GM12878 (cell line): ENCODE data around the gene SPRED3. TPM values are rescaled to one million over a fixed set of nuclear protein-coding genes. Genes with fewer than 3 reads are reported as not detected.

Source experiments
- ATAC-seq: fragments of 200-7000 bp; cut with Tn5 transposase; 3 replicates; pipeline ENCODE4 v1.9.1; 2020; ENCODE audit warnings: mild to moderate bottlenecking, moderate library complexity
- BruUV-seq: library from RNA; stranded (reverse); fragments of 400-500 nt; replicated peaks from 2 replicates; lab custom pipeline; 2021; lab: Mats Ljungman, UMichigan
- CTCF ChIA-PET: fragments of 300-600 bp; sonication (Branson Sonifier 250); formaldehyde crosslinking; extraction: SDS; loops from one replicate; lab custom pipeline; 2021; ENCODE audit warnings: inconsistent platforms; lab: Yijun Ruan, JAX
- POLR2A ChIA-PET: fragments of 350-600 bp; formaldehyde crosslinking; extraction: SDS; loops from one replicate; lab custom pipeline; 2021; ENCODE audit warnings: inconsistent platforms; lab: Charles Lee
- RAD21 ChIA-PET: fragments of 300-600 bp; sonication (Branson Sonifier 250); formaldehyde crosslinking; loops from one replicate; lab custom pipeline; 2023; ENCODE audit warnings: antibody characterized with exemption; ENCODE audit not compliant: unreplicated experiment; lab: Charles Lee
- SMC1A ChIA-PET: fragments of 300-600 bp; sonication (Branson Sonifier 250); formaldehyde crosslinking; loops from one replicate; lab custom pipeline; 2023; ENCODE audit not compliant: unreplicated experiment, uncharacterized antibody; lab: Charles Lee
- DNase-seq: peaks from one replicate; pipeline ENCODE4 v3.0.0-alpha.2; 2011; ENCODE audit warnings: low read depth, low spot score
- FAIRE-seq: peaks from 3 replicates; lab custom pipeline; 2011; peaks lifted over from hg19 to GRCh38; lab: Jason Lieb, UNC
- H2AFZ ChIP-seq: 2 replicates; pipeline ENCODE4 v1.6.0; 2011; ENCODE audit warnings: low read depth, low read length, control low read depth; ENCODE audit not compliant: control insufficient read depth
- H3K27ac ChIP-seq: 2 replicates; pipeline ENCODE4 v1.5.1; 2011; ENCODE audit warnings: control low read depth; ENCODE audit not compliant: control insufficient read depth, insufficient read depth
- H3K27me3 ChIP-seq, 2 experiments: replicated peaks in 1 of 2; 2 replicates each; pipeline versions ENCODE4 v1.6.0 to v1.6.1; 2011; ENCODE audit warnings: low read length in 1 of 2; ENCODE audit not compliant: control insufficient read depth in 2 of 2, insufficient read depth in 2 of 2
- H3K36me3 ChIP-seq, 2 experiments: 2 replicates each; pipeline ENCODE4 v1.5.1; 2011; ENCODE audit warnings: low read length in 1 of 2; ENCODE audit not compliant: control insufficient read depth in 2 of 2, insufficient read depth in 2 of 2
- H3K4me1 ChIP-seq: 2 replicates; pipeline ENCODE4 v1.6.1; 2011; ENCODE audit warnings: mild to moderate bottlenecking, low read length, moderate library complexity, mixed read lengths; ENCODE audit not compliant: control insufficient read depth, insufficient read depth
- H3K4me2 ChIP-seq: 2 replicates; pipeline ENCODE4 v1.6.0; 2011; ENCODE audit warnings: control low read depth; ENCODE audit not compliant: control insufficient read depth, insufficient read depth
- H3K4me3 ChIP-seq: fragments of 200-600 bp; sonication (generic); 2 replicates; pipeline ENCODE4 v1.5.1; 2016
- H3K79me2 ChIP-seq: 2 replicates; pipeline ENCODE4 v1.6.0; 2011; ENCODE audit warnings: low read length; ENCODE audit not compliant: control insufficient read depth, insufficient read depth
- H3K9ac ChIP-seq: 2 replicates; pipeline ENCODE4 v1.8.0; 2011; ENCODE audit warnings: low read length, control low read depth, mixed read lengths; ENCODE audit not compliant: control insufficient read depth, insufficient read depth
- H3K9me3 ChIP-seq: replicated peaks from 3 replicates; pipeline ENCODE4 v1.5.1; 2011; ENCODE audit warnings: mild to moderate bottlenecking, low read length; ENCODE audit not compliant: control insufficient read depth, insufficient read depth
- H4K20me1 ChIP-seq: 2 replicates; pipeline ENCODE4 v1.6.0; 2011; ENCODE audit not compliant: control insufficient read depth, insufficient read depth
- CREM ChIP-seq: IDR thresholded peaks from 2 replicates; pipeline ENCODE4 v1.6.1; 2014; ENCODE audit warnings: antibody characterized with exemption, low read depth
- E2F4 ChIP-seq: IDR thresholded peaks from 2 replicates; pipeline ENCODE4 v1.6.1; 2012; ENCODE audit warnings: low read depth, low read length, improper control_type of control experiment
- JUNB ChIP-seq: IDR thresholded peaks from 2 replicates; pipeline ENCODE4 v1.6.1; 2016; ENCODE audit warnings: antibody characterized with exemption, mild to moderate bottlenecking
- MLLT1 ChIP-seq: fragments of 450-650 bp; IDR thresholded peaks from 2 replicates; pipeline ENCODE4 v1.6.1; 2016; ENCODE audit warnings: mild to moderate bottlenecking
- NBN ChIP-seq: fragments of 450-650 bp; IDR thresholded peaks from 2 replicates; pipeline ENCODE4 v1.6.1; 2016
- RUNX3 ChIP-seq: IDR thresholded peaks from 2 replicates; pipeline ENCODE4 v1.6.1; 2012; ENCODE audit warnings: low read length, inconsistent platforms
- SKIL ChIP-seq: fragments of 450-650 bp; IDR thresholded peaks from 2 replicates; pipeline ENCODE4 v1.6.1; 2017; ENCODE audit warnings: mild to moderate bottlenecking, low read depth, inconsistent platforms; ENCODE audit not compliant: poor library complexity, severe bottlenecking
- ZNF384 ChIP-seq: IDR thresholded peaks from 2 replicates; pipeline ENCODE4 v1.6.1; 2012; ENCODE audit warnings: low read depth, mild to moderate bottlenecking, low read length, improper control_type of control experiment, borderline replicate concordance
- whole genome bisulfite sequencing: methylation state at CpG from one replicate; pipeline ENCODE4 v1.1.6; 2016; ENCODE audit warnings: low lambda C conversion rate; ENCODE audit not compliant: insufficient replicate concordance, insufficient coverage; ENCODE audit errors: missing lambda C conversion rate; 5-methylcytosine and 5-hydroxymethylcytosine counted together
- in situ Hi-C: fragments of 300-500 bp; cut with MboI; formaldehyde crosslinking; loops from 9 replicates; pipeline ENCODE4 v1.14.3; 2018; ENCODE audit warnings: mixed read lengths
- intact Hi-C: fragments of 100-400 bp; cut with micrococcal nuclease; formaldehyde crosslinking; loops from one replicate; pipeline ENCODE4 v1.14.2; 2022; ENCODE audit not compliant: unreplicated experiment
- polyA plus RNA-seq, 11 experiments: library from polyadenylated mRNA; depleted of rRNA in 4 of 11; unstranded in 6 of 11; stranded (reverse) in 5 of 11; fragments of >200 nt; fragmentation: Nextera tagmentation in 4 of 11; fragmentation: Illumina TruSeq in 1 of 11; extraction: Ambion mirVana in 4 of 11; extraction: Trizol in 1 of 11; gene quantifications; 1 replicate in 1 of 11; 2 replicates in 10 of 11; pipeline versions ENCODE4 v1.2.1 to v1.2.3, GENCODE V29; 2011 to 2016; ENCODE audit warnings: inconsistent platforms in 2 of 11, missing spikeins in 2 of 11, low read depth in 1 of 11
- total RNA-seq, 4 experiments: library from RNA; depleted of rRNA in 3 of 4; stranded (reverse); fragments of >200 nt in 3 of 4; fragmentation: Illumina TruSeq in 1 of 4; extraction: Trizol in 1 of 4; gene quantifications; 2 replicates each; pipeline versions ENCODE4 v1.2.1 to v1.2.3, GENCODE V29; 2013 to 2021

SPRED3 gene
- total and polyA plus RNA-seq, 10 of the 15 experiments (the other 5 are each of a cell fraction or from before 2014, with no cell fraction given), result 0.09 to 1.5 (median 0.31) TPM; not detected in 2

DNA sequence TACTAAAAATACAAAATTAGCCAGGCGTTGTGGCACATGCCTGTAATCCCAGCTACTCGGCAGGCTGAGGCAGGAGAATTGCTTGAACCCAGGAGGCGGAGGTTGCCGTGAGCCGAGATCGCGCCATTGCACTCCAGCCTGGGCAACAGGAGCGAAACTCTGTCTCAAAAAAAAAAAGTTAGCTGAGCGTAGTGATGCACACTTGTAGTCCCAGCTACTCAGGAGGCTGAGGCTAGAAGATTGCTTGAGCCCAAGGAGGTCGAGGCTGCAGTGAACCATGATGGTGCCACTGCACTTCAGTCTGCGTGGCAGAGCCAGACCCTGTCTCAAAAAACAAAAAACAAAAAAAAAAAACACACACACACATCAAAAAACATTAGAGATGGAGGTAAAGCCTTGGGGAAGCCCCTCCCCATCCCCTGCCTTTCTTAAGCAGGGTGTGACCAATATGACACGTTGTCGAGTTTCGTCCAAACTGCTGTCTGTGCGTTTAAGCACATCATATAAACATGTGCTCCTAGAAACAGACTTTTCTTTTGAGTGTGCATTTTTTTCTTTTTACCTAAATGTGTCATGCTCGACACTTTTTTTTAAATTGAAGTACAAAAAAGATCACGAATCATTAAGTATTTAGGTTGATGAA lies 38.7 kb downstream of the SPRED3 start (continued):
- TF ChIP-seq ZNF384 (peak; percentile 88), NBN (peak; percentile 81), JUNB (peak; percentile 89), CREM (peak; percentile 64; the same call in 1 of the 2 replicates), SKIL (peak; percentile 83), MLLT1 (peak; percentile 20; the same call in 1 of the 2 replicates)
- TF ChIP-seq, all 136 proteins: peak for 19; not testable (repeated sequence) for 117

GRCh38 chr19:38429055-38429810 lies 40.7 kb downstream of the SPRED3 start:
- ChIA-PET POLR2A (no interaction called here), RAD21 (no interaction called here), SMC1A (no interaction called here), CTCF (no interaction called here)
- no peaks in the 10 kb centered on the region for H3K79me2 ChIP-seq
- H3K4me2 ChIP-seq, result no peak overlapping the region
- no peaks in the 10 kb centered on the region for H3K36me3 ChIP-seq
- no peak overlapping the region for H3K27ac ChIP-seq
- H3K4me1 ChIP-seq, result peaks cover 16% of the 10 kb centered on the region
- 49% methylated on average over 14 of the region's 14 CpGs for WGBS
- no peak for FAIRE-seq
- intact Hi-C loops (no loop called here), in situ Hi-C loops (no loop called here)
- no peaks in the 10 kb centered on the region for H3K9me3 ChIP-seq
- no peak overlapping the region for H3K4me3 ChIP-seq
- no peak overlapping the region for H2AFZ ChIP-seq
- TF ChIP-seq E2F4 (no peak), RUNX3 (peak; percentile 21; the same call in 1 of the 2 replicates)
- H3K9ac ChIP-seq, result no peak overlapping the region
- no peaks in the 10 kb centered on the region for H3K27me3 ChIP-seq
- ATAC-seq, result no peak
- BruUV-seq, result no TSS peak
- no peak for DNase-seq
- H4K20me1 ChIP-seq, result no peaks in the 10 kb centered on the region
